Measurements from ENCODE around the gene NFS1. TPM values are rescaled to one million over a fixed set of nuclear protein-coding genes. Genes with fewer than 3 reads are reported as not detected.
A peak's percentile ranks its signal among the peaks of the same experiment; 100 is the strongest.

The NFS1 gene
- polyA plus RNA-seq, 2 of the 4 experiments (the other 2 are of a cell fraction), result 44.0 to 50.5 TPM

DNA sequence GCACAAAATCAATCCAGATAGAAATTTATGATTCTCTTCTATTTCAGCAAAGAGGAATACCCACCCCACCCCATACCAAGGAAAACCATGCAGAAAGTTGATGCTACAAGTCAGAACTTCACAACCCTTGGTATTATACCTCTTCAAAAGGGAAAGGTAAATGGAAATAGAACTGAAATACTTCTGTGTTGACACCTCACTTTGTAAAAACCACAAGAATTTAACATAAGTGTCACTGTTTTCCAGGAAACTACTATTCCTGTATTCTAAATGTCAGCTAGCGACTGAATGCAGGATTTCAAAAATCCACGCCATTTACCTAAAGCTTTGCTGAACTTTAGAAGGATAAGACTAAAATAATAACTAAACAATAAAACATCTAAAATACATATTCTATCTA lies 38.1 kb downstream of the NFS1 start:
- CTCF ChIA-PET, result interaction anchor here (0.6 to 1.2 kb wide), 2 partner anchors 11 to 42 kb away, joined by 3 to 8 read pairs; no protein-coding TSS in a partner anchor
- FAIRE-seq, result no peak

DNA sequence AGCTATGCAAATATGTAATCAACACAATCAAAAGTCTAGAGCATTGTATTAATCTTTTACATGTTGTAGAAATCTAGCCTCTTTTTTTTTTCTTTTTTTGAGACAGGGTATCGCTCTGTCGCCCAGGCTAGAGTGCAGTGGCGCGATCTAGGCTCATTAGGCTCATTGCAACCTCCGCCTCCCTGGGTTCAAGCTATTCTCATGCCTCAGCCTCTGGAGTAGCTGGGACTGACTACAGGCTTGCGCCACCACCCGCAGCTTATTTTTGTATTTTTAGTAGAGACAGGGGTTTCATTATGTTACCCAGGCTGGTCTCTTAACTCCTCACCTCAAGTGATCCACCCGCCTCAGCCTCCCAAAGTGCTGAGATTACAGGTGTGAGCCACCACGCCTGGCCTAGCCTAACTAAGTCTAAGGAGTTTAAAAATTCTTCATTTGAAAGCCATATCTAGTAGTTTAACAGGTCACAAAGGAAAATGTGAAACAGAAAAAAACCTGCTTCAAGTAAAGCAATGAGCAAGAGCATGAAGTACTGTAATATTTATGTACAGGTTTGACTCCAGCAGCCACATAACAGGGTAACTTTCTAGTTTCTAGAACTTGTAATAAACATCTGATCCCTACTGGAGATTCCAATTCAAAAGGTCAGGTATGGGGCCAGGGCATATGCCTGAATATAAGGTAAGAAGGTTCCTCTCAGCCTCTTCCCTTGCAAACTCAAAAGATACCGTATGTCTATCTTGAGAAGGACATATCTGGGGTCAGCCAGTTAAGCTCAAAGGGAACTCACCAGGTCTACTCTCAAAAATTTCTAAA lies 38.8 kb downstream of the NFS1 start:
- Histone ChIP-seq H3K27ac (no peak overlapping the region), H3K9me3 (no peaks in the 10 kb centered on the region), H3K4me2 (peak overlapping the region; percentile 97; the same call in 1 of the 3 replicates), H3K4me1 (peaks cover 31% of the 10 kb centered on the region), H3K4me3 (no peak overlapping the region)
- FAIRE-seq, result no peak
- no peak for DNase-seq (ENCODE audit: low read depth in 1 of 2, low spot score in 1 of 2)
- CTCF ChIA-PET, result interaction anchor here (0.6 to 0.7 kb wide), 2 partner anchors 11 to 42 kb away, joined by 3 to 5 read pairs; no protein-coding TSS in a partner anchor
- no peak for ATAC-seq
- POLR2A ChIA-PET, result interaction anchor here (0.9 kb wide), 1 partner anchor 82 kb away, joined by 3 read pairs; the partner anchor contains the start of gene RBM39
- TF ChIP-seq ZC3H11A (IDR thresholded peaks at IDR 0.05) (no peak), PHF8 (IDR thresholded peaks at IDR 0.05; ENCODE audit: borderline replicate concordance, low read depth) (no peak), SREBF2 (IDR thresholded peaks at IDR 0.05) (no peak), TFCP2L1 (CRISPR knock-in tag; IDR thresholded peaks at IDR 0.05) (no peak), HOXB13 (CRISPR knock-in tag; IDR thresholded peaks at IDR 0.05; ENCODE audit: low read depth) (no peak), ZSCAN20 (CRISPR knock-in tag; IDR thresholded peaks at IDR 0.05) (no peak), NR3C1 (IDR thresholded peaks at IDR 0.05) (no peak), JUNB (IDR thresholded peaks at IDR 0.05) (no peak)
- 97% methylated on average over 10 of the region's 10 CpGs for WGBS (ENCODE audit: missing lambda C conversion rate)

More for the DNA sequence above, 38.1 kb downstream of the NFS1 start:
- Histone ChIP-seq H3K4me3 (no peak overlapping the region), H3K27ac (no peak overlapping the region), H3K9me3 (no peaks in the 10 kb centered on the region), H3K4me2 (peak overlapping the region; percentile 97; the same call in 2 of the 3 replicates), H3K4me1 (peaks cover 31% of the 10 kb centered on the region)
- DNase-seq (ENCODE audit: low read depth in 1 of 2, low spot score in 1 of 2) (no peak), ATAC-seq (no peak)
- POLR2A ChIA-PET, result interaction anchor here (0.9 kb wide), 1 partner anchor 81 kb away, joined by 3 read pairs; the partner anchor contains the start of gene RBM39
- 94% methylated on average over 2 of the region's 2 CpGs for WGBS (ENCODE audit: missing lambda C conversion rate)
- no peak for TF ChIP-seq CHD2 (IDR thresholded peaks at IDR 0.05; ENCODE audit: low read length, partially characterized antibody)

DNA sequence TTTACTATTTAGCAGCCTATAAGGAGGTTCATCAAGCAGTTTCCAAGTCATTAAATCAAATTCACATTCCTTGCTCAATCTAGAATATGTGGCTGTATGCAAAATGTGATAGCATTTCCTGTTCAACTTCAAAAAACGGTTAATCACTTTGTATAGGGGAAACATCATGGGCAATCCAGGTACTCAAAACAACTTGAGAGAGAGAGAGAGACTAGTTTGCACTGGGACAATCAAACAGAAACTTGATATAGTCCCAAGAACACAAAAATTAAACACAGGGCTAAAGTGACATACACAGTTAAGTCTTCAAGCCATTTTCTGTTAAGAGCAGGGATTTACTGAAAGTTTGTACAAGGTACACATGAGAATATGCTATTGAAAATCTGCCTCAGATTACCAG lies 41.9 kb downstream of the NFS1 start:
- DNase-seq (ENCODE audit: low read depth in 1 of 2, low spot score in 1 of 2) (no peak), FAIRE-seq (no peak), ATAC-seq (no peak)
- WGBS (ENCODE audit: missing lambda C conversion rate), result 74% methylated on average over 1 of the region's 1 CpG
- Histone ChIP-seq H3K9me3 (no peaks in the 10 kb centered on the region), H3K27ac (no peak overlapping the region), H3K4me1 (peaks cover 23% of the 10 kb centered on the region), H3K4me3 (no peak overlapping the region), H3K4me2 (no peak overlapping the region)
- no peak for TF ChIP-seq HOXB13 (CRISPR knock-in tag; IDR thresholded peaks at IDR 0.05; ENCODE audit: low read depth)
- no peak for TF ChIP-seq PHF8 (IDR thresholded peaks at IDR 0.05; ENCODE audit: borderline replicate concordance, low read depth)
- no peak for TF ChIP-seq SMC3 (IDR thresholded peaks at IDR 0.05)
- TF ChIP-seq CHD4 (IDR thresholded peaks at IDR 0.05; ENCODE audit: borderline replicate concordance), result no peak
- no peak for TF ChIP-seq ZNF302 (CRISPR knock-in tag; IDR thresholded peaks at IDR 0.05)
- TF ChIP-seq JUNB (IDR thresholded peaks at IDR 0.05), result no peak
- no peak for TF ChIP-seq ZSCAN20 (CRISPR knock-in tag; IDR thresholded peaks at IDR 0.05)
- TF ChIP-seq RNF2 (IDR thresholded peaks at IDR 0.05; ENCODE audit: borderline replicate concordance, low read depth), result no peak
- no peak for TF ChIP-seq CEBPB (IDR thresholded peaks at IDR 0.05)
- TF ChIP-seq EHF (CRISPR knock-in tag; IDR thresholded peaks at IDR 0.05), result no peak
- TF ChIP-seq POLR2A (IDR thresholded peaks at IDR 0.05; ENCODE audit: low read length), result no peak
- TF ChIP-seq CHD2 (IDR thresholded peaks at IDR 0.05; ENCODE audit: low read length, partially characterized antibody), result no peak
- no peak for TF ChIP-seq TP53 (CRISPR knock-in tag; IDR thresholded peaks at IDR 0.05)
- no peak for TF ChIP-seq MYC (IDR thresholded peaks at IDR 0.05; ENCODE audit: borderline replicate concordance, low read length)
- TF ChIP-seq RCOR1 (IDR thresholded peaks at IDR 0.05; ENCODE audit: low read depth, low read length), result no peak
- TF ChIP-seq FOSL2 (IDR thresholded peaks at IDR 0.05), result no peak
- TF ChIP-seq FOSL2 (CRISPR knock-in tag; IDR thresholded peaks at IDR 0.05), result no peak
- TF ChIP-seq CBX2 (IDR thresholded peaks at IDR 0.05; ENCODE audit: borderline replicate concordance, low read depth), result no peak
- no peak for TF ChIP-seq EP300 (IDR thresholded peaks at IDR 0.05)
- POLR2A ChIA-PET, result no interaction called here
- CTCF ChIA-PET, result interaction anchor here (0.7 to 1.4 kb wide), 6 partner anchors 20 to 218 kb away, joined by 3 to 7 read pairs (median 3); no protein-coding TSS in a partner anchor
